HG03108 (cell line): ENCODE data around the gene ANKRD2.
"Not testable (repeated sequence)": the region's sequence is repeated elsewhere in the genome, so short reads cannot be mapped to it uniquely, and the experiment has no call there.

Source experiments
- ATAC-seq: cut with Tn5 transposase; IDR thresholded peaks from one replicate; pipeline ENCODE4 v1.9.1; 2021; ENCODE audit warnings: moderate library complexity; ENCODE audit not compliant: unreplicated experiment

The ANKRD2 gene, protein sequence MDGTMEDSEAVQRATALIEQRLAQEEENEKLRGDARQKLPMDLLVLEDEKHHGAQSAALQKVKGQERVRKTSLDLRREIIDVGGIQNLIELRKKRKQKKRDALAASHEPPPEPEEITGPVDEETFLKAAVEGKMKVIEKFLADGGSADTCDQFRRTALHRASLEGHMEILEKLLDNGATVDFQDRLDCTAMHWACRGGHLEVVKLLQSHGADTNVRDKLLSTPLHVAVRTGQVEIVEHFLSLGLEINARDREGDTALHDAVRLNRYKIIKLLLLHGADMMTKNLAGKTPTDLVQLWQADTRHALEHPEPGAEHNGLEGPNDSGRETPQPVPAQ

DNA sequence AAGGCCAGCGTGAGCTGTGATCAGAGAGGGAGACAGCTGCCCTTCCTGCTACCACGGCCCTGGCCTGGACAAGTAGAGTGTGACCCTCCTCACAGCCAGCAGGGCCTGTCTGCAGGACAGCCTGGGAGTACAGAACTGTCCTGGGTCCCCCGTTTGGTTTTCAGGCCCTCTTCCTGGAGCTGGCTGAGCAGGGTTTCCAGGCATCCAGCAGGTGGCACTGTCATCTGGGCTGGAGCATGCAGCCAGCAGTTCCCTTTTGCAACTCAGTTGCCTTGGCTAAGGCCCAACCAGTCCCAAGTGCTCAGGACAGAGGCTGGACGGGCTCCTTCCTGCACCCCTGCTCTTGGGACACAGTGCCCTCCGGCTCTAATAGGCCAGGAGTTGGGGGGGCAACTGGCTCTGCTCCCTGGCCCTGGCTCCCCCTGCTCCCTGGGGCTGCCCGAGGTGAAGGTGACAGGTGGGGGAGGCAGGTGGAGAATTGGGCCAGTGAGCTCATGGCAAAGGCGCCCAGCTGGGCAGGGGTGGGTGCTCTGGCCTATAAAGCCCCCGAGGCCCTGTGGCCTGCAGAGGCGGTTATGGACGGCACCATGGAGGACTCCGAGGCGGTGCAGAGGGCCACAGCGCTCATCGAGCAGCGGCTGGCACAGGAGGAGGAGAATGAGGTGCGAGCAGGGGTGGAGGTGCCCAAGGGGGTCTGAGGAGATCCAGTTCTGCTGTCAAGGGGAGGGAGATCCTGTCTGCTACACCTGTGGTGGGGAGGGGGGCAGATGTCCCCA lies at the start of gene ANKRD2:
TSS of gene ANKRD2 (plus strand) at position 566 of the 776 bp plus-strand sequence. CDS start at position 576, 10 bp downstream.
- no peak for ATAC-seq

DNA sequence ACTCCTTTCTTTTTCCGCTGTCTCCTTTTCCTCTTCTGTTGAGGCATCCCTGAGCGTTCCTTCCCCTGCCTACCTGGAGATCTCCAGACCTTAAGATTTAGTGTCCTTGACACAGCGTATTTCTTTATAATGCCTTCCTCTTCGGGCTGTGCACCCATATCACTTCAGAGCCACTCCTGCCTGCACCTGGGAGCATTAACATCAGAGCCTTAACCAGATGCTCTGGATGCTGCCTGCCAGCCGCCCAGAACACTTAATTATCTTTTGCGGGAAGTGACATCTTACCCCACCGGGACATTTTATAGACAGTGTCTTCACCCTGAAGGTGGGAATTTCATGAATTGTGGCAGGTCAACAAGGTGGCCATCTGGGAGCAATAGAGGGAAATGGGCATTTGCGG lies 49.6 kb upstream of the ANKRD2 start:
- no peak for ATAC-seq

DNA sequence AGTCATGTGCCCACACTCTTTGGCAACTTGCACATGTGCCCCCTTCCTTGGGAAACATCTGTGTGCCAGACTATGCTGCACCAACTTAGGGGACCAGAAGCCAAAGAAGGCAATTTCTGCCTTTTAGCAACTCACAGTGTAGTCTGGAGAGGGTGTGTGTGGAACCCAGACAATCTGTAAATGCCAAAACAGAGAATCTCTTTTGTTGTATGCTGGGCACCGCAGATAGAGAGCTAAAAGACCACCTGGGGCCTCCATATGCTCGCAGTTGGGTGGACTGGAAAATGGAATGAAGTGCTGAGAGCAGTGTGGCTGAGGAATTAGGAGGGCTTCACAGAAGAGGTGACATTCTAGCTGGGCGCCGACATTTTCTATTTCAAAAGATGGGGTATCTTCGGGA lies 47.5 kb upstream of the ANKRD2 start:
- ATAC-seq: no peak

DNA sequence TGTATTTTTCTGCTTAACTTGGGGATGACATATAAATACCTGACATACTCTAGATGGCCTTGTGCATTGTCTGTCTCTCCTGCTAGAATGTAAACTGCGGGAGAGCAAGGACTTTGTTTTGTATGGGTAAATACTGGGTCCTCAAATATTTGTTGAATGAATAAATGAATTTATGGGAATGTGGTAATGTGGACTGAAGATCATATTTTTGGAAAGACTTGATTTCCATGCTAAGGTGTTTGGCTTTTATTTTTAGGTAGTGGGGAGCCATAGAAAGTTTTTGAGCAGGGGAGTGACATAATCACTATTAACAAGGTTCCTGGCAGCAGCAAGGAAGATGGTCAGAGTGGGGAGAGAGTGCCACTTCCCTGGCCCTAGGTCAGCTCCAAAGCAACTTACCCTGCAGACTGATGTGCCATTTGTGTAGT lies 46.9 kb upstream of the ANKRD2 start:
- no peak for ATAC-seq

DNA sequence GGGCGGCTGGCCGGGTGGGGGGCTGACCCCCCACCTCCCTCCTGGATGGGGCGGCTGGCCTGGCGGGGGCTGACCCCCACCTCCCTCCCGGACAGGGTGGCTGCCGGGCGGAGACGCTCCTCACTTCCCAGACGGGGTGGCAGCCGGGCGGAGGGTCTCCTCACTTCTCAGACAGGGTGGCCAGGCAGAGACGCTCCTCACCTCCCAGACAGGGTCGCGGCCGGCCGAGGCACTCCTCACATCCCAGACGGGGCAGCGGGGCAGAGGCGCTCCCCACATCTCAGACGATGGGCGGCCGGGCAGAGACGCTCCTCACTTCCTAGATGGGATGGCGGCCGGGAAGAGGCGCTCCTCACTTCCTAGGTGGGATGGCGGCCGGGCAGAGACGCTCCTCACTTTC lies 43.7 kb upstream of the ANKRD2 start:
- not testable (repeated sequence) for ATAC-seq

DNA sequence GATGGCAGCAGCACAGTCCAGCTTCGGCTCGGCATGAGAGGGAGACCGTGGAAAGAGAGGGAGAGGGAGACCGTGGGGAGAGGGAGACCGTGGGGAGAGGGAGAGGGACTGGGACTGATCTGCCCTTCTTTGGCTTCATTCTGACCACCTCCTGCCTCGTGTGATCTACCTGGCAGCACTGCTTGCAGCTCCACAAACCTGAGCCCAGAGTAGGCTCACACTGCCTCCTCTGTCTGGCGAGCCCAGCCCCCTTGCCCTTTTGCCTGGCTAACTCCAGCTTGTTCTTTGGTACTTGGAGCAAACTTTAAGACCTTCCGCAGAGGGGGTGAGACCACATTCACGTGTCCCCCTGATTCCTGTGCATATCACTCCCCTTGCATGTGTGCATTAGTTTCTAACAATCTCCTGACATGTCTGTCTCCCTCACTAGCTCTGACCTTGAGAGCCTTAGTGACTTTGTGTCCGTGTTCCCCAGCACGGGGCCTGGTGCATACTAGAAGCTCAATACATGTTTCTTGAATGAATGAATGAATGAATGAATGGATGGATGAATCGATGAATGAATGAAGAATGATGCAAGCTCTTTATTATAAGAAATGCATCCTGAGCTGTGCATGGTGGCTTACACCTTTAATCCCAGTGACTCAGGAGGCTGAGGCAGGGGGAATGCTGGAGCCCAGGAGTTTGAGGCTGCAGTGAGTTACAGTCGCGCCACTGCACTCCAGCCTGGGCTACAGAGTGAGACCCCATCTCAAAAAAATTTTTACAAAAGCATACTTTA lies 42.7 kb upstream of the ANKRD2 start:
- no peak for ATAC-seq

DNA sequence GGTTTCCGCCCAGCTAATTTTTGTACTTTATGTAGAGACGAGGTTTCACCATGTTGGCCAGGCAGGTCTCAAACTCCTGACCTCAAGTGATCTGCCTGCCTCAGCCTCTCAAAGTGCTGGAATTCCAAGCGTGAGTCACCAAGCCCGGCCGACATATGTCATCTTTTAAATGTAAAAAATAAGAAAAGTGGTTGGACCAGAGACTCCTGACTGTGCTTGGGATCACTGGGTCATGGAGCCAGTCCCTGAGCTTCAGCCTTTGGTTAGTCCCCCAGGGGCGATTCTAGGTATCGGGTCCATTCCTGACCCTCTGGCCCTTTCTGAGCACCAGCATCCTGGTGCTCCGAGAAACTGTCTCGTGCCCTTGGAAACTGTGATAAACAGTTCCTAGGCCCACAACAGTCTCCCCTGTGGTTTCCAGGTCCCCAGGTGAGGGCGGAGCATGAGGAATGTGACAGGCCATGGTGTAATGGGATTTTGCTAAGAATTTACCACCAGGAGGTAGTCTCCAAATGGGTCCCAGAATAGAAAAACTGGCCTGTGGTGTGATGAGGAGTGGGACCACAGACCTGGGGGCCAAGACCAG lies 41.1 kb upstream of the ANKRD2 start:
- no peak for ATAC-seq

DNA sequence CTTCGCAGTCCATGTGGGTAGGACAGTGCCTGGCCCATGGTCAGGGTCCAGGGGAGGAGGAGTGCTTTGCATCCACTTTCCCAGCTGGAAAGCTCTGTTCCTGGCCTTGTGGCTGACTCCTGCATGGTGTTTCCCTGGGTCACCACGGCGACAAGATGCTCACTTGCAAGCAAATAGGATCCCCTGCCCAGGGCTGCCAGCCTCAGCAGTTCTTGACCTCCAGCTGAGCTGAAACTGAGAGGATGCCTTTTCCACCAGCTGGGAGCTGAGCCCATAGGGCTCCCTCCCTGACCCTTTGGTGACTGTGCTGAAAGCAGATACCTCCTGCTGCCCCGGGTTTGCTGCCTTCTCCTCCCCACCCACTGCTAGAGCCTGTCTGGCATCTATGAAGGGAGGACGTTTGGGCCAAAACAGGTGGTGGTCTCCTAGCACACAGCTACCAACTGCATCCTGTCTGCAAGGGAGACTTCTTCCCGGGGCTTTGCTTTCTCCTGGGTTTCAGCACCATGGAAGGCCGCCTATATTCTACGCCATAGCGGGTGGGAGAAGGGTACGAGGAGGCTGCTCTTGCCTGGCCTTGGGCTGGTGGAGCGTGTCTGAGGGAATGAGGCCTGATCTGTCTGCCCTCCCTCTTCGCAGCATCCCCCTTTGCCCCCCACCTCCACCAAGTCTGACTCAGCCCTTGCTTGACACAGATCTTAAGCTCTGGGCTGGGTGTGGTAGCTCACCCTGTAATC lies 39.5 kb upstream of the ANKRD2 start:
- ATAC-seq: no peak

DNA sequence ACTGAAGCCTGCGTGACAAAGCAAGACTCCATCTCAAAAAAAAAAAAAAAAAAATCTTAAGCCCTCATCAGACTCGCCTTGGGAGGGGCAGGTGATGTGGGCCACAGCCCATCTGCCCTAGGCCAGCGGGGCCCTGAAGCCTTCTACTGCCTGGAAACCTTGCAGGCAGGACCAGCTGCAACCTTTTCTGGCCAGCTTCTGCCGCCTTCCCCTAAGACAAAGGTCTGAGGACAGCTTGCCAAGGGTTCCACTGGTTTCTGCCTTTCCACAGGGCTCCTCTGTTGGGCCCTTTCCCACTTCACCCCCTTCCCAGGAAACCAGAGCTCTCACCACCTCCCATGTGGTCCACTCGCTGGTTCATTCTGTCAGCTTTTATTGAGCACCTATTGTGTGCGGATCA lies 38.7 kb upstream of the ANKRD2 start:
- no peak for ATAC-seq

DNA sequence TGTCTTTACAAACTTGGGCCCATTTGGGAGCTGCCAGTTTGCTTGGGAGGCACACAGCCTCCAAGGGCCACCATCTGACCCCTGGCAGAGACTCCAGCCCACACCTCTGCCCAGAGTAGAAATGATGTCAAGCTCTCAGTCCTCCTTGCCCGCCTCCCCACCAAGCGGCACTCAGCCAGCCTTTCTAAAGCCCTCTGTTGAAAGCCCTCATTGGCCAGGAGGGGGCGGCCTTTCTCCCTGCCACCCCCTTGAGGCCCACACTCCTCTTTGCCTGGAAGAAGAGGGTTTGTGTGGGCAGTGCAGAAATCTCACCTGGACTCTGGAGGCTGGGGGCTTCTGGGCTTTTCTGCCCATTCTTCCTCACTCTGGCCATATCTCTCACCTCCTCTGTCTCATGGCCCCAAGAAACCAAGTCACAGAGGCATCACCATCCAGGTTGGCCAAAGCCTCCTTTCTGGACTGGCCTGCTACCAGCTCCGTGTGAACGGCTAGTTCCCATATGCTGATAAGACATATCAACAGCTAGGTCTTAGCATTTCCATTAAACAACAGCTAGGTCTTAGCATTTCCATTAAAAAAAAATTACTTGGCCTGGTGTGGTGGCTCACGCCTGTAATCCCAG lies 37.7 kb upstream of the ANKRD2 start:
- ATAC-seq: no peak

DNA sequence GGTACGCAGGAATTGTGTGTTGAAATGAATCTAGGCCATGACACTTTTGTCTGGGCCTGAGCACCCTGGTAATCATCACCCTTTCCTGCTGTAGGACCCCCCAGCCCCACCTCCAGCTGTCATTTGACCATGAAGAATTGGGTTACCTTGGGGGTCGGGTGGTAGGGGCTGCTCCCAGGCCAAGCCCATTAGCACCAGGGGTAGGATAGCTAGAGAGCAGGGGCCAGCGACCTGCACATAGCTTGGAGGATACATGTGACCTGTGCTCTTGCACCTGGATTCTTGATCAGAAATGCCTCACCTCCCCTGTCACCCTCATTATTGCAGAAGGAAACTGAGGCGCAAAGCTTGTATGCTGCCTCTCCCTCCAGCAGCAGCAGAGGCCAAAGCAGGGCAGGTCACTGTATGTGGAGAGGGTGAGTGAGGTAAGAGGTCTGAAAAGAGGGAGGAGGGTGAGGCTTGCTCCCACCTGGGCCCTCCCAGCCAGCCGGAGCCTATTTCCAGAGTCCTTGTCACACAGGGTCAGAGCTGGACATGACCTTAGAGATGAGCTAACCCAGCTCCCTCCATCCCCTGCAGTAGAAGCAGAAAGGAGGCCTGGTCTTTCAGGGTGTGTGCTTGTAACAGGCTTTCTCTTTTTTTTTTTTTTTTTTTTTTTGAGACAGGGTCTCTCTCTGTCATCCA lies 35.3 kb upstream of the ANKRD2 start:
- ATAC-seq: no peak

DNA sequence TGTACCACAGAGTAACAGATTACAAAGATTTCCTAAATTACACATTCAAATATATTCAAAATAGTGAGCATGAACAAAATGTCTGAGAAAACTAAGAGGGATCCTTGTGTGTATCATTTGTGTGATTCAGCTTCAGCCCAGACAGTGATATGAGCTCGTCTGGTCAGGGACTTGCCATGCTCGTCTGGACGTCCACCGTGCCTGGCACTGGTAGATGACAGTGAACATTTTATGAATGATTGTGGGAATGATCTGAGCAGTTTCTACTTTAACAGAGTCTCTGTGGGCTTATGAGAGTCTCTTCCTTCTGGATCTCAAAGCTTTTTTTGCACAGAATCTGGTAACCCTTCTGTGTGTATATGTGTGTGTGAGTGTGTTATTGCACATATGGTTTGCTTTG lies 34.2 kb upstream of the ANKRD2 start:
- no peak for ATAC-seq

DNA sequence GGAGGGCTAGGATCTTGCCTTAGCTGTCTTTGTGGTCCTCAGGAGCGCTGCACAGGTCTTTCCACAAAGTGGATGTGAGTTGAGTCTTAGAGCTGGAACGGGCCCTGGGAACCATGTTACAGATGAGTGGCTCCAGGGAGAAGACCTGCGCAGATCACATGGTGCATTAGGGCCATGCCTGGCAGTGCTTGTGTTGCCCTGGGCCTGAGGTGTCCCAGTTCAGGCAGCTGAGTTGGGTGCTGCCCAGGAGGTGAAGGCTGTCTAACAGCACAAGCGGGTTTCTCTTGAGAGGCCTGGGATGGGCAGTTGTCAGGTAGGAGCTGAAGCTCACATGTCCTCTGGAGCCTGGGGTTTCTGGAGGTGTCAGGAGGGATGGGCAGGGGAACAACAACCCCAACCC lies 33.7 kb upstream of the ANKRD2 start:
- no peak for ATAC-seq

DNA sequence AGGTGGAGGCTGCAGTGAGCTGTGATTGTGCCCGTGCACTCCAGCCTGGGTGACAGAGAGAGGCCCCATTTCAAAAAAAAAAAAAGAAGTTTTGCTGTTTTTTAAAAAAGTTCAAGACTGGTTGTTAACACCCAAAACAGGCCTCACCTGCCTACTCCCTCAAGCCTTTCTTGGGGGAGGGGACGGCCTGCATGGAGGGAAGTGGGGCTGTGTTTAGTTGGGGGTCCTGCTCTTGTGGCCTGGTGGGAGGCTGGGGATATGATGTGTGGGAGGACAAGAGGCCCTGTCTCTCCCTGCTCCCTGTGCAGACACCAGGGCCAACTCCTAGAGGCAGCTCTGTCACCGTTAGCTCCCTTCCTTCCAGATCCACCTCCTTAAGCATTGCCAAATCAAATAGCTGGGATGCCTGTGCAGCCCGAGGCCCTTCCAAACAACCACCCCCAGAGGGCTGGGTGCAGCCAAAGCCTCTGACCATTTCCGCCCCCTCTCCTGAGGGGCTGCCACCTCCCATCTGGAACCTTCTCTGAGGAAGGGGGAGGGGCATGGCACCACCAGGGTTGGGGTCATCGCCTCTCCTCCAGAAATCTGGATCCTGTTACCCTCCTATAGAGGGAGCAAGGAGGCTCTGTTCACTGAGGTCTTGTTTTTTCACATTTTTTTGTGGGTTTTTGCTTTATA lies 32.9 kb upstream of the ANKRD2 start:
- no peak for ATAC-seq

DNA sequence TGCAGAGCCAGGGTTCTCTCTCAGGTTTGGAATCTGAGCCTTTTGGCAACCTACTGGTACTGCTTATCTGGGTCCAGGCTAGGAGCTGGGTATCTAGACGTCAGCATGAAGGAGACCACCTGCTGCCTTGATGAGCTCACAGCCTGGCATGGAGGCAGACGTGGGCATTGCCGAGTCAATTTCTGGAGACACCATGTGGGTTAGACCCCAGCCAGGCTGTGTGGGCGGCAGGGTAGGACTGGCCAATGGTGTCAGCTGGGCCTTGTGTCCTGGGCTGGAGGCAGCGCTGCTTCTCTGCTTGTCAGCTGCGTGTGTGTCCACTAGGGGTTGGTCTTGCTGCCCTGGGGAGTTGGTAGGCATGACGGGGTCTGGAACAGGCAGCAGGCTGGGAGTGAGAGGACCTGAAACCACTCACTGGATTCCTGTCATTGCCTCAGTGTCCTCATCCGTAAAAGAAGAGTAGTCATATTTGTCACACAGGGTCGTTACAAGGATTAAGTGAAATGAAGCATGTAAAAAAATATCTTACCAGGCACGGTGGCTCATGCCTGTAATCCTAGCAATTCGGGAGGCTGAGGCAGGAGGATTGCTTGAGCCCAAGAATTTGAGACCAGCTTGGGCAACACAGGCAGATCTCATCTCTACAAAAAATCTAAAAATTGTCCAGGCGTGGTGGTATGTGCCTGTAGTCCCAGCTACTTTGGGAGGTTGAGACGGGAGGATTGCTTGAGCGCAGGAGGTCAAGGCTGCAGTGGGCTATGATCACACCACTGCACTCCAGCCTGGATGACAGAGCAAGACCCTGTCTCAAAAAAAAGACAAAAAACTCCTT lies 31.7 kb upstream of the ANKRD2 start:
- ATAC-seq: no peak

DNA sequence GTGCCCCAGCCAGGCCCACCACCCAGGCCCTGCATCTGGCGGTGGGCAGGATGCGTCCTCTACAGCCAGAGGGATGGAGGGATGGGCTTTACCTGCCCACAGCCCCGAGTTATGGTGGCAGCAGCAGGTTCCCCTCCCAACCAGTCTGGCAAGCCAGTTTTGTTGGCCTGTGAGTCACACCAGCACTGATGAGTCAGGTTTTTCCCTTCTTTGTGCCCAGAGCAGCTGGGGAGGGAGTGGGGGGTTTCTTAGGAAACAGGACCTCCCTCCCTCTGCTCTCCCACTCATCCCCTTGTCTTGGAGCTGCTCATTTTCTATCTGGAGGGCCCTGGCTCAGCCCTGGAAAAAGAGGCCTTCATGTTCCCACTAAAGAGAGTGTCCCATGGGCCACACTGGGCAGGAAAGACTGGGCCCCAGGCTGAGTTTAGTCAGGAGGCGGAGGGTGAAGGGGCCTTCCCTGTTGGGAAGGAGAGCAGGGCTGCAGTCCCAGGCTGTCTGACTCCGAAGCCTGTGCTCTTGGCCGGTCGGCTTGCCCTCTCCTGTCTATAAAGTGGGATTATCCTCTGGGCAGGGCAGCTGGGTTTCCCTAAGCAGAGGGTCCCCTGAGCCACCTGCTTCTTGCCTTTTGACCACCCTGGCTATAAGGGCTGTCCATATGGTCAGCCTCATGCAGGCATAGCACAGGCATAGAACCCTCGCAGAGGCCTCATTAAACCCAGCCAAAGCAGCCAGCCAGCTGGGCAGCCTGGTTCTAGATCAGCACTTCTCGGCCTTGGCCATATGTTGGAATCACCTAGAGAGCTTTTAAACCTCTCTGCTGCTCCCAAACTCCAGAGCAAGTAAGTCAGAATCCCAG lies 30.2 kb upstream of the ANKRD2 start:
- no peak for ATAC-seq

DNA sequence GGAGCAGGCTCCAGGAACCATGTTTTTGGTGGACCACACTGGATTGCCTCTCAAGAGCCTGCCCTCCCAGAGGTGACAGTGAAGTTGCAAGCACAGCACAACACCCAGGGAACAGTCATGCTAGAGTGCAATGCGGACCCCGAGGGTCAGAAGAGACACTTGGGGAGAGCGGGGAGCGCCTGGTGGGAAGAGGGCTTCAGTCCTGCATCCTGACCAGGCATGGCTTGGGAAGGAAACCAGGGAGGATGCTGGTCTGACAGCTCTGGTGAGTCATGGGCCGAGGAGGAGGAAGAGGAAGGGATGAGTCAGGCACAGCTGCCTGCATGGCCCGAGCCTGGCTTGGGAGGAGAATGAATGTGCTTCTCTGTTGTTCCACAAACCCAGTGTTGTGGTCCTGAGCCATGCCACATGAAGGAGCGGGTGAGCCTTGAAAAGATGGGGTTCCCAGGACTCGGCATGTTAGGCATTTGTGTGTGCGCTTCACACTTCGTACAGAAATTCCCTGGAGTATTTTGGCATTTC lies 29.5 kb upstream of the ANKRD2 start:
- ATAC-seq: no peak
